ENCODE data around the gene CDH22.
A peak's percentile ranks its signal among the peaks of the same experiment; 100 is the strongest.

CDH22 gene

DNA sequence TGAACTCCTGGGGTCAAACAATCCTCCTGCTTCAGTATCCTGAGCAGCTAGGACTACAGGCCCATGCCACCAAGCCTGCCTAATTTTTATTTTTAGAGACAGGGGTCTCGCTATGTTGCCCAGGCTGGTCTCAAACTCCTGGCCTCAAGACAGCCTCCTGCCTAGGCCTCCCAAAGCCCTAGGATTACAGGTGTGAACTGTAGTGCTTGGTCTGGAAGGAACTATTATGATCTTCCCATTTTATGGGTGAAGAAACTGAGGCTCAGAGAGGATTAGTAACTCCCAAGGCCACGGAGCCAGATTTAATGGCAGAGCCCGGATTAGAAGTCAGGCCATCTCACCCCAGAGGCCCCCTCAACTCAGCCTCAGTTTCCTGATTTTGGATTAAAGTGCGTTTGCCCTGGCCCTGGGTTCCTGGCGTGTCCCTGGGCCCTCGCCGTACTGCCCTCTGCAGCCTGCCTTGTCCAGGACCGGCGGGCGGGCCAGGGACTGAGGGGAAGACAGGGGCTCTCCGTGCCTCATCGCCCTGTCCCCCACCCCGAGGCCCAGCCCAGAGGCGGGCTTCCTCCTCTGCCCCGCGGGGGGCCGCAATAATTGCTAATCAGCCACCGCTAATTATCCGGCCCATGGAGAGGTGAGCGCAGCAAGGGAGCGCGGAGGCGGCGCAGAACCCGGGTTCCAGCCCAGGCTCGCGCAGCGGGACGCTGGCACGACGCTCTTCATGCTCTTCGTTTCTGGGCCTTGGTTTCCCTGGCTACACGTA lies 155.3 kb downstream of the CDH22 start:
- FAIRE-seq (no peak), DNase-seq (ENCODE audit: low spot score) (no peak)

GRCh38 chr20:46151936-46152335 lies 156.4 kb downstream of the CDH22 start:
- DNase-seq (ENCODE audit: low spot score) (peak; percentile 52), FAIRE-seq (no peak)

- no peak for DNase-seq (ENCODE audit: low spot score)
- no peak for FAIRE-seq
These were observed 157.4 kb downstream of the CDH22 start for GRCh38 chr20:46150943-46151342.

- FAIRE-seq: peak; percentile 32
- DNase-seq (ENCODE audit: low spot score): no peak
These were observed 159.7 kb downstream of the CDH22 start for GRCh38 chr20:46148313-46149208.

GRCh38 chr20:46145713-46146112 lies 162.6 kb downstream of the CDH22 start:
- FAIRE-seq (no peak), DNase-seq (ENCODE audit: low spot score) (no peak)

- peak; percentile 38 for DNase-seq (ENCODE audit: low spot score)
- FAIRE-seq: peak; percentile 61
These were observed 163.8 kb downstream of the CDH22 start for GRCh38 chr20:46144432-46145025.

- FAIRE-seq: no peak
- no peak for DNase-seq (ENCODE audit: low spot score)
These were observed 166.2 kb downstream of the CDH22 start for GRCh38 chr20:46142124-46142523.

DNA sequence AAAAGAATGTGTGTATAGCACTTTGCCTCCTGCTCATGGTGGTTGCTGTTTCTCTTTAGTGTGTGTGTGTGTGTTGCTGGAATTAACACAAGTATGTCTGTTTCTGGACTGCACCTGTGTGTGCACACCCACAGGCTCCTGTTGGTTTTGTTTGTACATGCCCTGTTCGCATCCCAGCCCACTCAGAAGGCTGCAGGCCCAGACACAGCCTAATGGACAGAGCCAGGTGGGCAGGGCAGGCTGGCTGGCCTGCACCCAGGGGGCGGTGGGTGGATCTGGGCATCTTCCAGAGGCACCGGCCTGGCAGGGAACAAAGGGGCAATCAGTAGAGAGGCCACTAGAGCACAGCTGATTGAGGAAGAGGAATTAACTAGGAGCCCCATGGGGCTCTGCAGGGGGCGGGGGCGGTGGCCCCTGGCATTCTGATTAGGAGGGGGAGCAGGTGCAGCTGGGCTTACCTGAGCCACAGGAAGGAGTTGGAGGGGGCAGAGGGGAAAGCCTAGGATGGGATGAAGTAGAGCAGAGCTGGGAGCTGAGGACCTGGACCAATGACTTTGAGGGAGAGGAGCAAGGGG lies 168.3 kb downstream of the CDH22 start:
- DNase-seq (ENCODE audit: low spot score): no peak
- FAIRE-seq: peak; percentile 69

- FAIRE-seq (no peak), DNase-seq (ENCODE audit: low spot score) (no peak)
These were observed 168.9 kb downstream of the CDH22 start for GRCh38 chr20:46139266-46139889.

DNA sequence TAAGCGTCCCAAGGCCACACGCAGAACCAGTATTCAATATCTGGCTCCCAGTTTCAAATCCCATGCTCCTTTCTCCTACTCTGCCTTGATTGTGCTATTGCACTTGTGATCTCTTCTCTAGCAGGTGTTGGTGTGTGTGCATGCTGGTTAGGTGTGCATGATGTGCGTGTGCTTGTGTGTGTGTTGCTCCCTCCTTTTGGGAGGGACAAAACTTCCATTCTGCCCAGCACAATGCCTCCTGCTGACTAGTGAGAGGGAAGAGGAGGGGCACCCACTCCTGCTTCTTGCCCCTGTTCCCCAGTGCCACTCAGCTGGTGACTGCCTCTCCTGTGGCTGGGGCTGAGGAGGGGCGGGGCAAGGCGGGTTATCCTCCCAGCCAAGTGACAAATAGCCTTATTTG lies 170.5 kb downstream of the CDH22 start:
- FAIRE-seq: no peak
- DNase-seq (ENCODE audit: low spot score): no peak

DNA sequence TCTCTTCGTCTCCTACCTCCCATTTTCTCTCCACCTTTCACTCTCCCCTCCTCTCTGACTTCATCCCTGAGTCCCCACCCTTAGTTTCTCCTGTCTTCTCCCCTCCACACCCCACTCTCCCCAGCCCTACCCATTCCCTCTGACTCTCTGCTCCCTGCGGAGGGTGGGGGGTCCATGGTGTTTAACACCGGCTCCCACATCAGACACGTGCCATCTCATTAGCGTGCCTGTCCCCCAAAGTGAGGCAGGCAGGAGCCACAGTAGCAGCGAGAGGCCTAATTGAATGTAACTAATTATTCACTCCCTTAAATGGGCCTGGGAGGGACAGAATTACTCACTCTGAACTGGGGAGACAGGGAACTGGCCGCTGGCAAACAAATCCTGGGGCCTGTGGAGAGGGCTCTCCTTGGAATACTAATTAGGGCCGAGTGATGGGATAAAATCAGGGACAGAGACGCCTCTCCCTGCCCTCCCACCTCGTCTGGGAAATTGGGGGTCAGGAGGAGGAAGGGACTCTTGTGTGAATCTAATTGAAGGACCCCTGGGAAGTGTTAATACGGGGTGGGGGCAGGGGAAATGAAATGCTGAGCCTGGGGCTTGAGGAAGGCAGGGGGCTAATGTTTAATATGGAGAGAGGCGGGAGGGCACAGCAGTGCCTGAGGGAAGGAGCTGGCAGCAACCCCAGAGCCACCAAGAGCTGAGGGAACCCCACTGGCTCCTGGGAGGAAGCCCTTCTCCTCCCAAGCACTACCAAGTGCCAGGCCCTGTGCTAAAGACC lies 172.3 kb downstream of the CDH22 start:
- DNase-seq (ENCODE audit: low spot score) (no peak), FAIRE-seq (peak; percentile 44)

GRCh38 chr20:46134716-46135115 lies 173.6 kb downstream of the CDH22 start:
- FAIRE-seq (no peak), DNase-seq (ENCODE audit: low spot score) (no peak)

GRCh38 chr20:46133886-46134654 lies 174.2 kb downstream of the CDH22 start:
- FAIRE-seq: no peak
- no peak for DNase-seq (ENCODE audit: low spot score)

- FAIRE-seq (peak; percentile 35), DNase-seq (ENCODE audit: low spot score) (peak; percentile 92)
These were observed 175.6 kb downstream of the CDH22 start for GRCh38 chr20:46132705-46133120.

- FAIRE-seq (no peak), DNase-seq (ENCODE audit: low spot score) (no peak)
These were observed 176.9 kb downstream of the CDH22 start for GRCh38 chr20:46131396-46131795.

GRCh38 chr20:46130534-46130933 lies 177.8 kb downstream of the CDH22 start:
- DNase-seq (ENCODE audit: low spot score): no peak
- FAIRE-seq: no peak

GRCh38 chr20:46129955-46130481 lies 178.3 kb downstream of the CDH22 start:
- no peak for FAIRE-seq

GRCh38 chr20:46128310-46129151 lies 179.8 kb downstream of the CDH22 start:
- peak; percentile 35 for FAIRE-seq
- DNase-seq (ENCODE audit: low spot score): peak; percentile 61

More at GRCh38 chr20:46129955-46130481, 178.3 kb downstream of the CDH22 start:
- no peak for DNase-seq (ENCODE audit: low spot score)

Measured in urothelium cell line (cell line).